Astrocyte (in vitro differentiated cells and primary cell): ENCODE data around the gene NCOA7. TPM values are rescaled to one million over a fixed set of nuclear protein-coding genes. Genes with fewer than 3 reads are reported as not detected.

Source experiments
- DNase-seq: peaks from one replicate; pipeline ENCODE4 v3.0.0-alpha.2; 2010; ENCODE audit warnings: low read depth
- FAIRE-seq: peaks from 2 replicates; lab custom pipeline; 2011; peaks lifted over from hg19 to GRCh38; lab: Jason Lieb, UNC
- H2AFZ ChIP-seq: 2 replicates; pipeline ENCODE4 v1.6.0; 2012; ENCODE audit warnings: low read depth, low read length, inconsistent platforms
- H3K27ac ChIP-seq: 2 replicates; pipeline ENCODE4 v1.5.1; 2011; ENCODE audit warnings: low read depth, low read length, inconsistent platforms
- H3K27me3 ChIP-seq: 2 replicates; pipeline ENCODE4 v1.6.0; 2011; ENCODE audit warnings: low read length, inconsistent platforms; ENCODE audit not compliant: insufficient read depth
- H3K36me3 ChIP-seq: 2 replicates; pipeline ENCODE4 v1.5.1; 2011; ENCODE audit warnings: low read length, inconsistent platforms; ENCODE audit not compliant: insufficient read depth
- H3K4me1 ChIP-seq: 2 replicates; pipeline ENCODE4 v1.5.1; 2011; ENCODE audit warnings: low read length, inconsistent platforms; ENCODE audit not compliant: insufficient read depth
- H3K4me2 ChIP-seq: 2 replicates; pipeline ENCODE4 v1.6.0; 2012; ENCODE audit warnings: low read length, inconsistent platforms
- H3K4me3 ChIP-seq: 2 replicates; pipeline ENCODE4 v1.5.1; 2011; ENCODE audit warnings: low read depth, mild to moderate bottlenecking, low read length, inconsistent platforms; ENCODE audit not compliant: insufficient read depth
- H3K79me2 ChIP-seq: 2 replicates; pipeline ENCODE4 v1.6.0; 2012; ENCODE audit warnings: mild to moderate bottlenecking, low read length, inconsistent platforms; ENCODE audit not compliant: insufficient read depth
- H3K9ac ChIP-seq: 2 replicates; pipeline ENCODE4 v1.6.0; 2012; ENCODE audit warnings: mild to moderate bottlenecking, low read length, inconsistent platforms
- H3K9me3 ChIP-seq: 2 replicates; pipeline ENCODE4 v1.5.1; 2012; ENCODE audit warnings: low read depth, mild to moderate bottlenecking, low read length, inconsistent platforms; ENCODE audit not compliant: insufficient read depth
- H4K20me1 ChIP-seq: 2 replicates; pipeline ENCODE4 v1.6.0; 2012; ENCODE audit warnings: low read length, inconsistent platforms; ENCODE audit not compliant: insufficient read depth
- H3K27ac Mint-ChIP-seq: one replicate; pipeline ENCODE4 v1.8.0; 2021; ENCODE audit warnings: mild to moderate bottlenecking, mixed read lengths; ENCODE audit not compliant: unreplicated experiment
- H3K27me3 Mint-ChIP-seq: one replicate; pipeline ENCODE4 v1.8.0; 2021; ENCODE audit warnings: low read depth, mixed read lengths; ENCODE audit not compliant: unreplicated experiment
- H3K36me3 Mint-ChIP-seq: one replicate; pipeline ENCODE4 v1.8.0; 2021; ENCODE audit warnings: low read depth, mixed read lengths; ENCODE audit not compliant: unreplicated experiment
- H3K4me1 Mint-ChIP-seq: one replicate; pipeline ENCODE4 v1.8.0; 2021; ENCODE audit warnings: low read depth, mixed read lengths; ENCODE audit not compliant: unreplicated experiment
- H3K4me3 Mint-ChIP-seq: one replicate; pipeline ENCODE4 v1.8.0; 2021; ENCODE audit warnings: mild to moderate bottlenecking, moderate library complexity, mixed read lengths; ENCODE audit not compliant: unreplicated experiment
- H3K9me3 Mint-ChIP-seq: one replicate; pipeline ENCODE4 v1.8.0; 2021; ENCODE audit warnings: mild to moderate bottlenecking, mixed read lengths; ENCODE audit not compliant: unreplicated experiment
- CTCF ChIP-seq: IDR thresholded peaks from 2 replicates; pipeline ENCODE4 v1.5.1; 2011; ENCODE audit warnings: low read depth, mild to moderate bottlenecking, inconsistent platforms, low read length, moderate library complexity; ENCODE audit not compliant: insufficient read depth
- EZH2 ChIP-seq: IDR thresholded peaks from 2 replicates; pipeline ENCODE4 v1.6.1; 2012; ENCODE audit warnings: mild to moderate bottlenecking, low read length, inconsistent platforms; ENCODE audit not compliant: insufficient read depth
- total RNA-seq: library from RNA; stranded (reverse); gene quantifications from 2 replicates; pipeline ENCODE4 v1.2.1, GENCODE V29; 2021

The NCOA7 gene
- total RNA-seq, 1 donor from 2014 or later = 26.0 TPM

GRCh38 chr6:125807293-125807692 lies 16.5 kb downstream of the NCOA7 start:
- H3K4me2 ChIP-seq = no peak overlapping the region
- H3K79me2 ChIP-seq = peaks cover 16% of the 10 kb centered on the region
- peaks cover 3% of the 10 kb centered on the region for H3K36me3 Mint-ChIP-seq
- no peaks in the 10 kb centered on the region for H3K9me3 Mint-ChIP-seq
- no peaks in the 10 kb centered on the region for H3K9me3 ChIP-seq
- FAIRE-seq (no peak), DNase-seq (no peak)
- H3K27me3 ChIP-seq = no peaks in the 10 kb centered on the region
- no peak overlapping the region for H3K27ac Mint-ChIP-seq
- no peaks in the 10 kb centered on the region for H3K36me3 ChIP-seq
- peaks cover 3% of the 10 kb centered on the region for H4K20me1 ChIP-seq
- no peak overlapping the region for H3K9ac ChIP-seq
- peaks cover 22% of the 10 kb centered on the region for H3K4me1 ChIP-seq
- H3K27ac ChIP-seq = no peak overlapping the region
- no peaks in the 10 kb centered on the region for H3K27me3 Mint-ChIP-seq
- H3K4me1 Mint-ChIP-seq = peaks cover 28% of the 10 kb centered on the region
- TF ChIP-seq EZH2 = no peak
- TF ChIP-seq CTCF = no peak
- no peak overlapping the region for H3K4me3 Mint-ChIP-seq
- no peak overlapping the region for H2AFZ ChIP-seq
- no peak overlapping the region for H3K4me3 ChIP-seq

- Histone ChIP-seq H3K4me3 (no peak overlapping the region), H3K36me3 (no peaks in the 10 kb centered on the region), H3K4me1 (peaks cover 24% of the 10 kb centered on the region), H3K79me2 (peaks cover 13% of the 10 kb centered on the region), H3K9ac (no peak overlapping the region), H3K9me3 (no peaks in the 10 kb centered on the region), H3K27me3 (no peaks in the 10 kb centered on the region), H2AFZ (no peak overlapping the region), H3K27ac (no peak overlapping the region), H4K20me1 (peaks cover 3% of the 10 kb centered on the region), H3K4me2 (no peak overlapping the region)
- FAIRE-seq (no peak), DNase-seq (no peak)
- H3K27me3 Mint-ChIP-seq = no peaks in the 10 kb centered on the region
- peak overlapping the region; percentile 3 for H3K27ac Mint-ChIP-seq
- peaks cover 31% of the 10 kb centered on the region for H3K4me1 Mint-ChIP-seq
- H3K9me3 Mint-ChIP-seq = no peaks in the 10 kb centered on the region
- H3K4me3 Mint-ChIP-seq = peak overlapping the region; percentile 37
- TF ChIP-seq CTCF (no peak), EZH2 (no peak)
- peaks cover 3% of the 10 kb centered on the region for H3K36me3 Mint-ChIP-seq
These were observed 17.3 kb downstream of the NCOA7 start for GRCh38 chr6:125808060-125808459.

GRCh38 chr6:125808591-125808990 lies 17.8 kb downstream of the NCOA7 start:
- FAIRE-seq (no peak), DNase-seq (no peak)
- Histone ChIP-seq H3K9me3 (no peaks in the 10 kb centered on the region), H3K79me2 (peaks cover 13% of the 10 kb centered on the region), H3K27me3 (no peaks in the 10 kb centered on the region), H2AFZ (no peak overlapping the region), H3K4me3 (no peak overlapping the region), H4K20me1 (peaks cover 3% of the 10 kb centered on the region), H3K4me1 (peaks cover 21% of the 10 kb centered on the region), H3K36me3 (no peaks in the 10 kb centered on the region), H3K4me2 (no peak overlapping the region), H3K27ac (no peak overlapping the region), H3K9ac (no peak overlapping the region)
- no peaks in the 10 kb centered on the region for H3K9me3 Mint-ChIP-seq
- no peak overlapping the region for H3K4me3 Mint-ChIP-seq
- H3K4me1 Mint-ChIP-seq = peaks cover 31% of the 10 kb centered on the region
- peaks cover 3% of the 10 kb centered on the region for H3K36me3 Mint-ChIP-seq
- H3K27me3 Mint-ChIP-seq = no peaks in the 10 kb centered on the region
- no peak overlapping the region for H3K27ac Mint-ChIP-seq
- no peak for TF ChIP-seq CTCF
- TF ChIP-seq EZH2 = no peak
